CD4-positive, alpha-beta T cell treated with Interleukin-6 at 100 ng/mL for 8 hours (primary cell): ENCODE measurements around the gene IMPA2.
"Not testable (repeated sequence)": the region's sequence is repeated elsewhere in the genome, so short reads cannot be mapped to it uniquely, and the experiment has no call there.

Experiments
- DNase-seq: peaks from one replicate; pipeline ENCODE4 v3.0.0-alpha.2; 2020; ENCODE audit warnings: mixed read lengths, low spot score

The IMPA2 gene

DNA sequence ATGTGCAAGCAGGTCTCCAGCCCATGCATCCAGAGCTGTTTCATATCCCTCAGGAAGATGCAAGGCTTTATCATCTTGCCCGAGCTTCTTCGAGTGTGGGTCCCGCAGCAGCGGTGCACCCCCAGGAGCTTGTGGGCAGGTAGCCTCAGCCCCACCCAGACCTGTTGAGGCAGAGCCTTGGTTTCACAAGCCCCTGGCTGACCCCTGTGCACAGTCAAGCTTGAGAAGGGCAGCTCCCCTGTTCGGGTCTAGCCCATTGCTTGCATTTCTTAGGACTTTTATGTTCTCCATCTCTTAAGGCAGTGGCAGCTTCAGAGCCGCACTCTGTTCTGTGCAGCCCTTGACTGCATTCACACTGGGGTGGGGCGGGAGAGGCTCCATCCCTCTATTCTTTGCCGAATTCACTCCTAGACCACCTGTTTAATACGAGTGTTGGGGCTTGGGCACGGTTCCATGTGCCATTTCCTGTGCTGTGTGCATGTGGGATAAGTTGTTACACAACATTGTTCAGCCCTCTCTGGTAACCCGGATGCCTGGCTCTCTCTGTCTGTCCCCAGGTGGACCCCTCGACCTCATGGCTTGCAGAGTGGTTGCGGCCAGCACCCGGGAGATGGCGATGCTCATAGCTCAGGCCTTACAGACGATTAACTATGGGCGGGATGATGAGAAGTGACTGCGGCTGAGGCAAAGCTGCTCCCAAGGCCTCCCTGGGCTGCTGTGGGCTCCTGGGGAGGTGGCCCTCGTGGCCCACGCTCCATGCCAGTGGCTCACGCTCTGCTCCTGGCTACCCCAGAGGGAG, 48.7 kb downstream of the IMPA2 start:
- DNase-seq, result no peak

DNA sequence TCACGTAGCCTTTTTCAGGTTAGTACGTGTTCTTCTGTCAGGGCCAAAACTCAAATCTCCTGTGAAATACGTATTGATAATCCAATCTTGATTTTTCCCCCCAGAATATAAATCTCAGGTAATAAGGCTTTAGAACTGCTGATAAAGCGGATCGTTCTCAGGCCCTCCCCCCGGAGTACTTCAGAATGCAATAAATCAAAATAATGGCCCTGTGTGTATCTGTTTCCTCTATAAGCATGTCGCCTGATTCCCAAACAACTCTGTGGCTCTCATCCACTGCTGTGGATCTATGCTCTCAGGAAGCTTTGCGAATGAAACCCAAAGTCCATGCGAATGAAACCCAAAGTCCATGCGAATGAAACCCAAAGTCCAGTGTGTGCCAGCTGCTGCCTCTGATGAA, 49.4 kb downstream of the IMPA2 start:
- DNase-seq, result no peak

DNA sequence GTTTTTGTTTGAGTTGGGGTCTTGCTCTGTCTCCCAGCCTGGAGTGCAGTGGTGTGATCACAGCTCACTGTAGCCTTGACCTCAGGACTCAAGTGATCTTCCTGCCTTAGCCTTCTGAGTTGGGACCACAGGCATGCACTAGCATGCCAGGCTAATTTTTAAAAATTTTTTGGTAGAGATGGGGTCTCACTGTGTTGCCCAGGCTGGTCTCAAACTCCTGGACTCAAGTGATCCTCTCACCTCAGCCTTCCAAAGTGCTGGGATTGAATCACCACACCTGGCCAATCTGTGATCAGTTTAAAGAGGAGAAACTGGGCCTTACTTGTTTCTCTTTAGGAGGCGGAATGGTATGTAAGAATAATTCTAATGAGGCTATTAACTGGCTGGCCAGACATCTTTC, 49.9 kb downstream of the IMPA2 start:
- no peak for DNase-seq

GRCh38 chr18:12031846-12032245, 50.5 kb downstream of the IMPA2 start:
- DNase-seq, result no peak

DNA sequence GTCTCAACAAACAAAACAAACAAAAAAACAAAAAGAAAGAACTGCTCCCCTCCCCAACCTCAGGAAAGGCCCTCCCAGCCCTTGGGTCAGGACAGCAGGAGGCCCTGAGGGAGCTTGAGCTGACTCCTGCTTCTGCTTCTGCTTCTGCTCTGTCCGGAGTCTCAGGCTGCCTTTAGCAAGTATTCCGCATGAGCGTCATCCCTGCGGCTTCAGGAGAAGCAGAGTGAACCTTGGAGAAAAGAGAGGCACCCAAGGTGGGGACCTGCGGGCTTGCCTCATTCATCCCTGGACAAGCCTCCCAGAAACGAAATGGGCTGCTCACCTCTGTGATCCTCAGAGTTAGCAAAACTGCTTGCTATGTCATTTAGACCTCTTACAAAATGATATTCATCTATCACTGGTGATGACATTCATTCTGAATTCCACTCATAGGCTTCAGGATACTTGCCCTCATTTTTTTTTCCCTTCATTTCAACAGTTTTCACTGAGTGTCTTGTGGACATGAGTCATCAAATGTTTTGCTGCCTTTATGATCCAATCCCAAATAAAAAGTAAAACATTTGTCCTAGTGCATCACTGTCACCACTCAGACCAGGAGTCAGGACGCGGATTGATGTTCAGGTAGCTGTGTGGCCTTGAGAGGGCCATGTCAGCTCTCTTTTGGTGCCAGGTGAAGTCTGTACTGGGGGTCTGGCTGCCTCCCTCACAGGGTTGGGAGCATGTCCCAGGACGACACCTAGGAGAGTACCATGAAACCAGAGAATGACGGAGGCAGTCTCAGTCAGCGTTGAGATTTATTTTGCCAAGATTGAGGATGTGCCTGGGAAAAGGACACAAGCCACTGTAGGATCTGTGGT, 51.7 kb downstream of the IMPA2 start:
- no peak for DNase-seq

DNA sequence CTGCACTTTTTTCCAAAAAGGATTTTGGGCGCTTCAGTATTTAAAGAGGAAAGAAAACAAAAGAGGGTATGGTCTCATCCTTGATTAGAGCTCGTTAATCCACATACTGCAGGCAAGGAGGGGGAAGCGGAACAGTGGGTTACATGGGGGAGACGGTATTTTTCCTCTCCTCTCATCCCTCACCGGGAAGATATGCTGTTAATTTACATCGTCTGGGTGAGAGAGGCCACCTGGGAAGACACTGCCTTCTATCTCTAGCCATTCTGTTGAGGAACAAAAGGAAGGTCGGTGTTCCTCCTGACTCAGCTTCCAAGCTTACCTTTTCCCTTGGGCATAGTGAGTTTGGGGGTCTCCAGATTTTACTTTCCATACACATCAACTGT, 52.3 kb downstream of the IMPA2 start:
- no peak for DNase-seq

DNA sequence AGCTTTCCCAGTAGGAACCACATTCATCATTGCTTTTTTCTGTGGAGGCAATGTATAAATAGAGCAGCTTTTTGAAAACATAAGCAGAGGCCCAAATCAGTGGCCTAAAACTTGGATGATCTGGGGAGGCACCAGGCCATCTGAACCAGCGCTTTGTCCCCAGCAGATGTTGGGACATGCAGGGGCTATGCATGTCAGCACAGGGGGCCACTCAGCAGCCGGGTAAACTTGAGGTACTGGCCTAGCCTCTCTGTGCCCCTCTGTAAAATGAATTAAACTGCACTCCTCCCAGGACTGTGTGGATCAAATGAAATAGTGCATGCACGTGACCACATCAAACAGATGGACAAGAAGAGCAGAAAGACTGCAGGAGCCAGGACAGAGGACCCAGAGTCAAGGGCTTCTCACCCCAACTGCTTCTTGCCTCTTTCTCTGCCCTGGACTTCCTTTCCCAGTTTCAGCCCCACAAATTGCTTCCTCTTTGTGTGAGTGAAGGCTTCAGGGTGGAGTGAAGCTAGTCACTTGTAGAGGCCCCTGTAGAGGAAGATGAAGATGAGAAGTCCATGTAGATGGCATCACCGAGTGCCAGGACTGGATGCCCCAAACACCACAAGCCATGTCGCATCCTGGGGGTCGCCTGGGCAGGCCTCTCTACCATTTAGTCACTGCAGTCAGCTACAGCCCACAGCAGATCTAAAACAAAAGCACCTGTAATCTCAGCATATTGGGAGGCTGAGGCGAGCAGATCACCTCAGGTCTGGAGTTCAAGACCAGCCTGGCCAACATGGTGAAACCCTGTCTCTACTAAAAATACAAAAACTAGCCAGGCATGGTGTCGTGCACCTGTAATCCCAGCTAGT, 53.2 kb downstream of the IMPA2 start:
- DNase-seq, result no peak

- DNase-seq, result no peak
These were observed 54.2 kb downstream of the IMPA2 start for GRCh38 chr18:12035481-12035880.

DNA sequence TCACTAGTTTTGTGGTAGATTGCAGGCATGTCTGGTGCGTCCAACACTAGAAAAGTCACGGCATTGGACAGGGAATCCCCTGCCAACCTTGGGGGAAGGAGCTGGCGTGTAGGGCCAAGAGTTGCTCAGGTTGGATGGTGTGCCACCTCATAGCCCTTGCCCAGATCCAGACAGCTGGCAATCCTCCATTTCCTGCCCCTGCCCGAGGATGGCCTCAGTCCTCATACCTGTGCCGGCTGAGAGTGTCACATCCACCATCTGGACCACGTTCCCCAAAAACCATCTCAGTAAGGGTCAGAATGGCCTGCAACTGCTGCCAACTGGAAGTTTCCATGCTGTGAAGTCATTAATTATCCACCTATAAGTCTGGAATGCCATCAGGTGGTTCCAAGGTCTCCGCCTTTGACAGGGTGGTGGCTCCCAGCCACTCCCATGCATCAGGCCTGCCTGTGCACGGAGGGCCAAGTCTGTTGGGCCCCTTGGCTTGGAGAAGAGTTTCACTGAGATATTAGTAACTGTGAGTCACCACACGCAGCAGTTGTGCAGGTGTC, 55.0 kb downstream of the IMPA2 start:
- no peak for DNase-seq

GRCh38 chr18:12038082-12038638, 56.9 kb downstream of the IMPA2 start:
- no peak for DNase-seq

GRCh38 chr18:12038639-12039539, 57.6 kb downstream of the IMPA2 start:
- DNase-seq, result peak; percentile 67

DNA sequence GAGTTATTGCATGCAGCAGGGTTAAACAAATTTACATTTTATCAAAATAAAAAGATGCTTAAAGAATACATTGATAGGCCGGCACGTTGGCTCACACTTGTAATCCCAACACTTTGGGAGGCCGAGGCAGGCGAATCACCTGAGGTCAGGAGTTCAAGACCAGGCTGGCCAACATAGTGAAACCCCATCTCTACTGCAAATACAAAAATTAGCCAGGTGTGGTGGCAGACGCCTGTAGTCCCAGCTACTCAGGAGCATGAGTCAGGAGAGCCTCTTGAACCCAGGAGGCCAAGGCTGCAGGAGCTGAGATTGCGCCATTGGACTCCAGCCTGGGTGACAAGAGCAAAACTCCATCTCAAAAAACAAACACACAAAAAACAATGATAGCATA, 58.2 kb downstream of the IMPA2 start:
- DNase-seq, result not testable (repeated sequence)

DNA sequence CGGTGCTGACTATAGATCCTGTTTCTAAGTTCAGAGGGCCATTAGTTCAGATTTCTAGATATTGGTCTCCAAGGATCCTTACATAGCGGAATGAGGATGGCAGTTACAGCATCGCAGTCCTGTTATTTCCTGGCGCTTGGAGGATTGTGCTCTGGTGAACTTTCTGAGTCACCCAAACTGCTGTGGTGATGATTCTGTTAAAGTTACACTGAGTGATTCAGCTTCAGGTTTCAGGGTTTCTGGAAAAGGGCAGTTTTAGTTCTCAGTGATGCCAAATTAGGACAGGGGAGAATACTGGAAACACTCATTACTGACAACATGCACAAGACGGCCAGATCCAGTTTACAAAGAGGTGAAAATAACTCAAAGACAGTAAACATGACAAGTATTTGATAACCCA, 60.3 kb downstream of the IMPA2 start:
- DNase-seq, result no peak

DNA sequence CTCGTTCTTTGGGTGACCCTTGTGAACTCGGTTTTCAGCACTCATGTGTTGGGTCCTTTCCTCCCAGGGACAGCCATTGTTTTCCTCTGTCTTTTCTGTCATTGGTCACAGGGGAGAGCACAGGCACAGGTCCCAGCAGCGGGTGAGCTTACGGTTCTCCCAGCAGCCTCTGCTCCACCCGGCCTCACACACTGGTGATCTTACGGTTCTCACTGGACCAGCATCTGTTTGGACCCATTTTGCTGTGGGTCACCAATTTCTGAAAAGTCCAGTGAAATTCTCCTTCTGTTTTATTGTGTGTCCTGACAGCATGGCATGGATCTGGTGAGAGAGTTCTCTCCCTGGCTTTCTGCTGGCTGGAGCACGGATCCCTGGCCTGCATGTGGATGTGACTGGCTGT, 62.5 kb downstream of the IMPA2 start:
- DNase-seq, result no peak

DNA sequence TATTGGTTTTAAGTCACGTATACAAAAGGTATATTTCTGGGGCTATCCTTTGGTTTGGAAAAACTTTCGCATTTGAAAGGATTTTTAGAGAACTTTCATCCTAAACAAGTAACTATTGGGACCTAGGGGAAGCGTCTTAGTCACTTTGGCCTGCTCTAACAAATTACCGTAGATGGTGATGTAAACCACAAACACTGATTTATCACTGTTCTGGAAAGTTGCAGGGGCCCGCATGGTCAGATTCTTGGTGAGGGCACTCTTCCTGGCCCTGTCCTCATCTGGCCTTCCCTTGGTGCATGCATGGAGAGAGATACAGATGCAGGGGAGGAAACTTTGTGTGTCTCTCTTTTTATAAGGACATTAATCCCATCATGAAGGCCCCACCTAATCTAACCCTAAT, 63.3 kb downstream of the IMPA2 start:
- no peak for DNase-seq

DNA sequence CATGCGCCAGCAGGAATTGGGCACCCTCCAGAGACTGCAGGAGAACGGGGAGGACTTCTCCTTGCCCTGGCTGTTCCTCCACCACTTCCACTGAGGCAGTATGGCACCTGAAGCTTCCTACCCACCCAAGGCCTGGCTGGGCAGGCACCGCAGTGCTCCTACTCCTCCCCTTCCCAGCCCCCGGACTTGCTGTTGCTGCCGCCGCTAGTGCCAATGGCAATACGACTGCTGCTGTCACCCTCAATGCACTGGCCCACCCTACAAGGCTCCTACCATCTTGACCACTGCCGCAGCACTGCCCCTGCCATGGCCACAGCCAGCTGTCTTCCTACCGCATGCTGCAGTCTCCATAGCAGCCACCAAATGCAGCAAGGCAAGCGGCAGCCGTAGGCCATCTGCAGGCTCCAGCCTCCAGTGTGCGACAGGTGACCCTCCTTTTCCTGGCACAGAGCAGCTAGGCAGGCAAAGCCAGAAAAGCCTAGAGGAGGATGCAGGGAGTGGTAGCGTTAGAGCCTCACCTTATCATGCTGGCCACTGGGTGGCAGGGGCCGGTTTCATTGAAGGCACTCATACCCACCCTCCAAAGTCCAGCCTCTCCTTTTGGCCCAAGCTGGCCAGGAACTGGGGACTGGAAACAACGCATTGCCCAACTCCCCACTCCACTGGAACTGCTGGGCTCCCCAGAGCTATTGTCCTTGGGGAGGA, 64.9 kb downstream of the IMPA2 start:
- DNase-seq, result no peak

GRCh38 chr18:12046751-12047335, 65.5 kb downstream of the IMPA2 start:
- DNase-seq, result no peak

- DNase-seq, result no peak
These were observed 66.9 kb downstream of the IMPA2 start for GRCh38 chr18:12048010-12048826.

GRCh38 chr18:12048827-12049175, 67.5 kb downstream of the IMPA2 start:
- DNase-seq, result no peak
